NCI-H2171 (cell line): ENCODE results near the gene SH3PXD2A.
"Not testable (repeated sequence)": the region's sequence is repeated elsewhere in the genome, so short reads cannot be mapped to it uniquely, and the experiment has no call there.

Source experiments
- DNase-seq: peaks from one replicate; lab custom pipeline; 2025; lab: John Stamatoyannopoulos, UW

SH3PXD2A gene

GRCh38 chr10:103645141-103646054 is 210.0 kb downstream of the SH3PXD2A start:
- DNase-seq, result no peak

- no peak for DNase-seq
Observed at GRCh38 chr10:103643381-103643780, 212.0 kb downstream of the SH3PXD2A start.

GRCh38 chr10:103641326-103641725 is 214.1 kb downstream of the SH3PXD2A start:
- DNase-seq, result no peak

DNA sequence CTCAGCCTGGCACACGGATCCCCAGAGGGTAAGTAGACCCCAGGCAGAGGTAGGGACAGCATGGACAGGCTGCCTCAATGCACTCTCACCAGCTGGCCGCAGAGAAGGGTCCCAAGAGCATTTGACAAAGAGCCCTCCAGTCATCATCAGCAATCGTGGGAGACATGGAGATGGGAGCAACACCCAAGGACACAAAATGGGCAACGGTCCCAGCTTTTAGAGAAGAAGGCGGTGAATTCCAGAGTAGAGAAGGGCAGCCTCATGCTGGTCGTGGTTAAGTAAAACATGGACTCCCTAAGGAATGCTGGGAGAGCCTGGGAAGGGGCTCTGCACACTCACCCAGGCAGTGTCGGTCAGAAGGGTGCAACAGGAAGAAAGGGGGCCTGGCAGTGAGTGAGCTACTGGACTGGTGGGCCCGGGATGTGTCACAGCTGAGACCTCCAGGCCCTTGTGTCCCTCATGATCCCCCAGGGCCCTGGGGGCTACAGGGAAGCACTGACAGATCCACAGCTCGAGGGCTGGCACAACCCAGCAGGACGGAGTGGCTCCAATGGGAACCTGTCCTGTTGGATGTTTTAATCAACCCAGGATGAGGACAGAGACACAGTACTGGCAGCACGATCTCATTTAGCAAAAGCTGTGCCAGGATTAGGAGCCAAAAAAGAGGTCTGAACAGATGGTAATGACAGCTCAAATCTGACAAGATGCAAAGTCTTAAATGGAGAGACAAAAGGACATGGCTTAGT is 214.8 kb downstream of the SH3PXD2A start:
- no peak for DNase-seq

DNA sequence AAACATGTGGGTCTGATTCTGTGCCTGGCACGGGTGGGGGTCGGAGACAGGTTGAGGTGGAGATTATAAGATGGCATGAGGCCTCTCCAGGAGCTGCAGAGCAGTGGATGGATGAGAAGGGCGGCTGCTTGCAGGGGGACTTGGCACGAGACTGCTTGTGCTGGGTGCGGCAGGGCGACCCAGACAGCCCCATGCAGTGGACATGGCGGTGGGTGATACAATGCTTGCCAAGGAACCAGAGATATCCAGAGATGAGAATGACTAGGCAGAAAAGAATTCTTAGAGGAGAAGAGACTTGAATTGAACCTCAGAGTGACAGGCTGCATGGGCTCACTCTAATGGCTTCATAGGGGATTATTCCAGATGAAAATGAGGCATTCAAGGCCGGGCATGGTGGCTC is 216.4 kb downstream of the SH3PXD2A start:
- no peak for DNase-seq

DNA sequence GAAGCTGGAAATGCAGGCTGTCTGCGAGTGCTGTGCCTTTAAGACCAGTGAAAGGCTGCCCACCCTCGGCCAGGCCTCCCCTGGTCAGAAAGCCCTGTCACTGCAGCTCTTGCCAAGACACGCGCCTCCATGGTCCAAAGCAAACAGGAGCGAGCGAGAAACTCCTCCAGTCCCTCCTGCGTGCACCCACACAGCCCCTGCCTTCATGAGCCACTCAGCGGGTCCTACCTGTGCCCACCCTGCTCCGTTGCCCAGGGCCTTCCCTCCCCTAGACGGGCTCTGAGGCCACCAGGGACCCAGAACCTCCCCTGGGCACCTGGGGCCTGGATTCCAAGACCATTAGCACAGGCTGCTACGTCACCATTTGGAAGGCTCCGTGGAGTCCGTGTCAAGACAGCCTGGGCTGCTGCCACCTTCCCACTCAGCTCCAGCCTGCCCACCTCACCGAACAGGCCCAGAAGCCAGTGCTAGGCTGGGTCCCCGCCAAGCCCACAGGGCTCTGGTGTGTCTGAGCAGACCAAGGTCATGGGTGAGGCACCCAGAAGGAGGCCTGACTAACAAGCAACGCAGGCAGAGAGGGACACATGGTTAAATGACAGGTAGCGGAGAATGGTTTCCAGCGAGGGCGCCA is 217.3 kb downstream of the SH3PXD2A start:
- DNase-seq, result no peak

DNA sequence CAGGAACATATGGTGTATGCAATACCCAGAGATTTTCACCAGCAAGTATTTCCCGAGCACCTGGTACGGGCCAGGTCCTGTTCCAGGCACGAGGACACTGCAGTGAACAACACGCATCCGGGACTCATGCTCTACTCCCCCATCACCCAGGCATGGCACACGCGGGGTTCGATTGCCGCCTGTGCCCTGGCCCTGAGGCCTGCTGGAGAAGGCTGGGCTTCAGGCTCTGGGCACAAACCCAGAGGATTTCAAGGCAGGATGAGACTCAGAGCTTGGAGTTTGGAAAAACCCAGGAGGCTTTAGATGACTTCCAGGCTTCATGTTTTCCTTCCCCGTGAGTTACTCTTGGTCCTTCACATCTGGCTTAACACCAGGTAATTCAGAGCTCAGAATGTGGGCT is 218.4 kb downstream of the SH3PXD2A start:
- no peak for DNase-seq

GRCh38 chr10:103636492-103636891 is 218.9 kb downstream of the SH3PXD2A start:
- DNase-seq, result no peak

DNA sequence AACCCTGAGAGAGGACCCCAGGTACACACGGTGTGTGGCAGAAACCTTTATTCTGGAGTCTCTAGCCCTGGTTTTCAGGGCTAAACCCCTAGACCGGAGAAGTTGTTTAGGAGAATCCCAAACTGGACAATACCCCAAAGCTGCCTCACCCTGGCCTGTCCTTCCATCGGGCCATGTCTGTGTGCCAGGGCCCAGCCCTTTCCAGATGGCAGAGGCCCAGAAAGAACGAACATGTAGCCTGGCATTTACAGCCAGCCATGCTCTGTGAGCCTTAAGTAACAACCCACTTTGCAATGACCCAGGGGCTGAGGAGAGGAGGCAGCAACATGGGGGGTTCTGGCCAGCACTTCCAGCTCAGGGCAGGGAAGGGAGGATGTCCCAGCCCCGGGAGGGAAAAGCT is 219.8 kb downstream of the SH3PXD2A start:
- no peak for DNase-seq

DNA sequence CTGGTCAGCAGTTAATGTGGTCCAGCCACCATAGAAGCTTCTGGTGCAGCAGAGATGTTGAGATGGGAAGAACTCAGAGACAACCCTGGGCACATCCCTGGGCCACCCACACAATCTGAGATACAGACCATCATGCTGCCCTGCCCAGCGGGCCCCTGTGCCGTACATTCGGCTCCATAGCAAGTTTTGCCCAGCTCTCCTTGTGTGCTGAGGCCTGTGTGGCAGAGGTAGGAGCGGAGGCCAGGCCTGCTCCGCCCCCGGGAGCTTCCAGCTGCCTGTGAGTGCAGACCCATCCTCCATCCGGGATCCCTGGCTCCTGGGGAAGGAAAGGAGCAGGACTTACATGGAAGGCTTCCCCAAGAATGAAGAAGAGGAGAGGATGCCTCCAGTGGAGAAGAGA is 221.5 kb downstream of the SH3PXD2A start:
- DNase-seq, result no peak

DNA sequence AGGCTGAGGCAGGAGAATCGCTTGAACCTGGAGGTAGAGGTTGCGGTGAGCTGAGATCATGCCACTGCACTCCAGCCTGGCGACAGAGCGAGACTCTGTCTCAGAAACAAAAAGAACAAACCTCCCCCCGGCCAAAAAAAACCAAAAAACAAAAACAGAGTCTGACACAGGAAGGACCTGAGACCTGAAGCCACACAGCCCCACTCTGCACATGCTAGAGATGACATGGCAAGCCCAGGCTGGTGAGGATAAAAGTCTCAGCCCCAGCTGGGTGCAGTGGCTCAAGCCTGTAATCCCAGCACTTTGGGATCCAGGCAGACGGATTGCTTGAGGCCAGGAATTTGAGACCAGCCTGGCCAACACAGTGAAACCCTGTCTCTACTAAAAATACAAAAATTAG is 222.5 kb downstream of the SH3PXD2A start:
- not testable (repeated sequence) for DNase-seq

- no peak for DNase-seq
Observed at GRCh38 chr10:103632247-103632642, 223.1 kb downstream of the SH3PXD2A start.

- DNase-seq, result no peak
Observed at GRCh38 chr10:103630156-103630555, 225.2 kb downstream of the SH3PXD2A start.

DNA sequence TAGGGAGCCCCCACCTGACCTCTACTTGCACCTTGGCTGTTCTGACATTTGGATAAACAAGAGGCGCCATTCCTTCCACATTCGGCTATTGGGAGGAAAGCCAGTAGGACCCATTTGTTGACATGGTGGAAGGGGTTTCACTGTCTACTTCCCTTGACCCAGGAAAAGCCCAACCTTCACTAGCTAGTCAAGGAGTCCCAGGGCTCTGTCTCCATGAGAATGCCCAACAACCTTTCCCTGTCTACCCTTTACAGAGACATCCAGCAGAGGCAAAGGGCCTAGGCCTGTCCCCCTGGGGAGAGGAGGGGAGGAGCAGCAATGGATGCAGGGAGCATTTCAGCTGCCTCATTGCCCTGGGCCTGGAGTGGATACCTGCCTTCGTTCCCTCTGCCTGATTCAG is 225.8 kb downstream of the SH3PXD2A start:
- DNase-seq, result no peak

- no peak for DNase-seq
Observed at GRCh38 chr10:103627893-103628292, 227.5 kb downstream of the SH3PXD2A start.

GRCh38 chr10:103627111-103627892 is 228.1 kb downstream of the SH3PXD2A start:
- no peak for DNase-seq

GRCh38 chr10:103626178-103626577 is 229.2 kb downstream of the SH3PXD2A start:
- DNase-seq, result no peak

DNA sequence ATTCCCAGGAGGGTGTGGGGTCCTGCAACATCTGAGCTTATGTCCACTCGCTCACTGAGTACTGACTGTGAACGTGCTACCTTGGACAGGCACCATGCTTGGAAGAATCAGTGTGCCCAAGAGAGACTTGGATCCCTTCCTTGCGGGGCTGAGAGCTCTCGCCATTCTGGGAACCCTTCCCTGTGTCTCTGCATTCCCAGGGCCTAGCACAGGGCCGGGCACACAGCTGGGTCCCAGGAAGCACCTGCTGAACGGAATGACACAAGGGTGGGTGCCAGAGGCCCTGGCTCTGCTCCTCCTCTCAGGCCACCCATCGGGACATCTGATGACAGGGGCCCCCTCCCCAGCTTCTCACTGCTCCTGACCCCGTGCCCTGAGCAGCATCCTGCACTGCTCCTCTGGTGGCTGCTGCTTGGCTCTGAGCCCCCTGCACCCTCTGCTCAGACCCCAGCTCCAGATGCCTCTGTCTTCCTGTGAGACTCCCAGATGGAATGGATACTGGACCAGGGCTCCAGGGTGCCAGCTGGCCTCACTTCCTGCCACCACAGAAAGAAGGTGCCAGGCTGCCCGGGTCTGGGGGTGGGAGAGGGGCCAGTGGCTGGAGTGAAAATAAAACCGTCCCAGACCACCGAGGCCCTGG is 232.3 kb downstream of the SH3PXD2A start:
- no peak for DNase-seq

DNA sequence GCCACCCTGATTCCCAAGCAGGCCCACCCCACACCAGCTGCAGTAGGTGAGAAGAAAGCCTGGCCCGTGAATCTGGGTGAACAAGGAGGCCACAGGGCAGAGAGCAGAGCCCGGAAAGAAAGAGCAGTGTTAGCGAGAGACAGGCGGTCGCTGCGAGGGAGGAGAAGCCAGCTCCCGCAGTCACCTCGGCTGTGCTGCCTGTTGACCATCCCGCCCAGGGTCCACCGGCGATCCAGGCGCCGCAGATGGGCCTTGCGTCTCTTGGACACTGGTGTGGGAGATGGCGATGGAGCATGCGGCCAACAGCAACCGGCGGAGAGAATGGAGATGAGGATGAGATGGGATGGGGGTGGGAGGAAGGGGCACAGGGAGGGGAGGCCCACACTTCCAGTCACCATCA is 233.1 kb downstream of the SH3PXD2A start:
- DNase-seq, result no peak

- no peak for DNase-seq
Observed at GRCh38 chr10:103621783-103622125, 233.6 kb downstream of the SH3PXD2A start.
